Neural cell (in vitro differentiated cells): Measurements from ENCODE around the gene KIF5C. TPM values are rescaled to one million over a fixed set of nuclear protein-coding genes. Genes with fewer than 3 reads are reported as not detected.

ENCODE experiments used
- H2AFZ ChIP-seq: fragments of 200-600, 300-800 bp; sonication (generic), shearing (Covaris generic); 2 replicates; pipeline ENCODE4 v1.6.0; 2014; ENCODE audit warnings: low read depth, mild to moderate bottlenecking, antibody characterized with exemption, low read length, moderate library complexity
- H3F3A ChIP-seq: fragments of 200-600 bp; shearing (Covaris generic); 2 replicates; pipeline ENCODE4 v1.6.1; 2016; ENCODE audit warnings: mild to moderate bottlenecking, moderate library complexity, mixed read lengths, antibody characterized with exemption, low read length; ENCODE audit not compliant: insufficient read depth, poor library complexity, severe bottlenecking
- H3K27ac ChIP-seq: fragments of 200-600, 300-800 bp; sonication (generic), shearing (Covaris generic); 2 replicates; pipeline ENCODE4 v1.5.1; 2014; ENCODE audit warnings: mild to moderate bottlenecking, low read length, moderate library complexity
- H3K27me3 ChIP-seq: fragments of 300-800, 200-600 bp; sonication (generic), shearing (Covaris generic); 2 replicates; pipeline ENCODE4 v1.6.0; 2014; ENCODE audit warnings: mild to moderate bottlenecking, low read depth, low read length, moderate library complexity; ENCODE audit not compliant: insufficient read depth
- H3K36me3 ChIP-seq: fragments of 300-800, 200-600 bp; sonication (generic), shearing (Covaris generic); 2 replicates; pipeline ENCODE4 v1.5.1; 2014; ENCODE audit warnings: mild to moderate bottlenecking, antibody characterized with exemption, low read length, moderate library complexity; ENCODE audit not compliant: insufficient read depth
- H3K4me2 ChIP-seq: fragments of 300-800, 200-600 bp; sonication (generic), shearing (Covaris generic); 2 replicates; pipeline ENCODE4 v1.6.0; 2014; ENCODE audit warnings: mild to moderate bottlenecking, low read length
- H3K4me3 ChIP-seq: fragments of 300-800, 200-600 bp; sonication (generic), shearing (Covaris generic); 2 replicates; pipeline ENCODE4 v1.5.1; 2014; ENCODE audit warnings: mild to moderate bottlenecking, low read length, moderate library complexity
- H3K79me2 ChIP-seq: fragments of 200-600 bp; shearing (Covaris generic); replicated peaks from 2 replicates; pipeline ENCODE4 v1.6.0; 2014; ENCODE audit warnings: mild to moderate bottlenecking, low read length, moderate library complexity; ENCODE audit not compliant: insufficient read depth
- H3K9ac ChIP-seq: fragments of 300-800, 200-600 bp; sonication (generic), shearing (Covaris generic); 2 replicates; pipeline ENCODE4 v1.6.1; 2016; ENCODE audit warnings: mild to moderate bottlenecking, low read length, mixed read lengths
- H3K9me2 ChIP-seq: fragments of 200-600 bp; shearing (Covaris generic); 2 replicates; pipeline ENCODE4 v1.6.1; 2016; ENCODE audit warnings: mild to moderate bottlenecking, low read length, mixed read lengths; ENCODE audit not compliant: insufficient read depth
- H3K9me3 ChIP-seq: fragments of 200-600, 300-800 bp; sonication (generic), shearing (Covaris generic); 2 replicates; pipeline ENCODE4 v1.6.1; 2016; ENCODE audit warnings: mild to moderate bottlenecking, mixed run types, low read length, moderate library complexity, mixed read lengths
- H4K20me1 ChIP-seq: fragments of 200-600 bp; shearing (Covaris generic); 2 replicates; pipeline ENCODE4 v1.6.1; 2016; ENCODE audit warnings: mild to moderate bottlenecking, mixed run types; ENCODE audit not compliant: insufficient read depth
- EP300 ChIP-seq: fragments of 450-650 bp; conservative IDR thresholded peaks from 2 replicates; pipeline ENCODE4 v1.6.1; 2014; ENCODE audit warnings: antibody characterized with exemption, mild to moderate bottlenecking, moderate library complexity; ENCODE audit not compliant: poor library complexity, severe bottlenecking
- EZH2 ChIP-seq: fragments of 200-600, 300-800 bp; shearing (Covaris generic), sonication (generic); IDR thresholded peaks from 2 replicates; pipeline ENCODE4 v1.6.1; 2014; ENCODE audit warnings: antibody characterized with exemption, low read length, borderline replicate concordance, mild to moderate bottlenecking; ENCODE audit not compliant: insufficient read depth, poor library complexity, severe bottlenecking
- MXI1 ChIP-seq: fragments of 450-650 bp; conservative IDR thresholded peaks from 2 replicates; pipeline ENCODE4 v1.6.1; 2014; ENCODE audit warnings: antibody characterized with exemption, mild to moderate bottlenecking; ENCODE audit not compliant: poor library complexity, severe bottlenecking
- POLR2AphosphoS5 ChIP-seq: IDR thresholded peaks from 2 replicates; pipeline ENCODE4 v1.6.1; 2012
- RAD21 ChIP-seq: fragments of 450-650 bp; conservative IDR thresholded peaks from 2 replicates; pipeline ENCODE4 v1.6.1; 2014; ENCODE audit warnings: antibody characterized with exemption, mild to moderate bottlenecking, moderate library complexity
- SMC3 ChIP-seq: fragments of 450-650 bp; conservative IDR thresholded peaks from 2 replicates; pipeline ENCODE4 v1.6.1; 2014; ENCODE audit warnings: antibody characterized with exemption, mild to moderate bottlenecking, moderate library complexity; ENCODE audit not compliant: poor library complexity
- TAF1 ChIP-seq: IDR thresholded peaks from 2 replicates; pipeline ENCODE4 v1.6.1; 2012; ENCODE audit warnings: low read depth
- polyA plus RNA-seq: library from polyadenylated mRNA; depleted of rRNA; stranded (reverse); fragments of >200 nt; gene quantifications from 2 replicates; pipeline ENCODE4 v1.2.3, GENCODE V29; 2014
- TF ChIP-seq, protein P1 (sequence below): IDR thresholded peaks from 2 replicates; pipeline ENCODE4 v1.6.1; 2012; ENCODE audit warnings: borderline replicate concordance
- TF ChIP-seq, protein P2 (sequence below): fragments of 450-650 bp; IDR thresholded peaks from 2 replicates; pipeline ENCODE4 v1.5.1; 2014; ENCODE audit warnings: antibody characterized with exemption, mild to moderate bottlenecking, moderate library complexity; ENCODE audit not compliant: poor library complexity, severe bottlenecking

Gene KIF5C
- polyA plus RNA-seq, 1 donor from 2014 or later: 527 TPM

DNA sequence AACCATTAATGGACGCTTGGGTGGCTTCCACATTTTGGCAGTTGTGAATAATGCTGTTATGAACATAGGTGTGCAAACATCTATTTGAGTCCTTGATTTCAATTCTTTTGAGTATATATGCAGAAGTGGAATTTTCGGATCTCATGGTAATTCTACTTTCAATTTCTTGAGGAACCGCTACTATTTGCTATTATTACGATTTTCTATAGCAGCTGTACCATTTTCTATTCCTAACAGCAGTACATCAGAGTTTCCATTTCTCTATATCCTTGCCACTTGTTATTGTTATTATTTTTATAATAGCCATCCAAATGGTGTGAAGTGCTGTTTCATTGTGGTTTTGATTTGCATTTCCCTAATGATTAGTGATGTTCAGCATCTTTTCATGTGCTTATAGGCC lies 69.5 kb downstream of the KIF5C start:
- Histone ChIP-seq H3K9me3 (peaks cover 6% of the 10 kb centered on the region), H3K9ac (no peak overlapping the region), H4K20me1 (peaks cover 3% of the 10 kb centered on the region), H3K4me3 (no peak overlapping the region), H3K79me2 (peaks cover 2% of the 10 kb centered on the region), H3K27me3 (no peaks in the 10 kb centered on the region), H3K9me2 (no peaks in the 10 kb centered on the region), H3K36me3 (peaks cover 35% of the 10 kb centered on the region), H2AFZ (no peak overlapping the region), H3K27ac (no peak overlapping the region), H3K4me2 (no peak overlapping the region), H3F3A (no peaks in the 10 kb centered on the region)
- no peak for TF ChIP-seq EP300
- TF ChIP-seq EZH2: no peak
- TF ChIP-seq, protein P1, sequence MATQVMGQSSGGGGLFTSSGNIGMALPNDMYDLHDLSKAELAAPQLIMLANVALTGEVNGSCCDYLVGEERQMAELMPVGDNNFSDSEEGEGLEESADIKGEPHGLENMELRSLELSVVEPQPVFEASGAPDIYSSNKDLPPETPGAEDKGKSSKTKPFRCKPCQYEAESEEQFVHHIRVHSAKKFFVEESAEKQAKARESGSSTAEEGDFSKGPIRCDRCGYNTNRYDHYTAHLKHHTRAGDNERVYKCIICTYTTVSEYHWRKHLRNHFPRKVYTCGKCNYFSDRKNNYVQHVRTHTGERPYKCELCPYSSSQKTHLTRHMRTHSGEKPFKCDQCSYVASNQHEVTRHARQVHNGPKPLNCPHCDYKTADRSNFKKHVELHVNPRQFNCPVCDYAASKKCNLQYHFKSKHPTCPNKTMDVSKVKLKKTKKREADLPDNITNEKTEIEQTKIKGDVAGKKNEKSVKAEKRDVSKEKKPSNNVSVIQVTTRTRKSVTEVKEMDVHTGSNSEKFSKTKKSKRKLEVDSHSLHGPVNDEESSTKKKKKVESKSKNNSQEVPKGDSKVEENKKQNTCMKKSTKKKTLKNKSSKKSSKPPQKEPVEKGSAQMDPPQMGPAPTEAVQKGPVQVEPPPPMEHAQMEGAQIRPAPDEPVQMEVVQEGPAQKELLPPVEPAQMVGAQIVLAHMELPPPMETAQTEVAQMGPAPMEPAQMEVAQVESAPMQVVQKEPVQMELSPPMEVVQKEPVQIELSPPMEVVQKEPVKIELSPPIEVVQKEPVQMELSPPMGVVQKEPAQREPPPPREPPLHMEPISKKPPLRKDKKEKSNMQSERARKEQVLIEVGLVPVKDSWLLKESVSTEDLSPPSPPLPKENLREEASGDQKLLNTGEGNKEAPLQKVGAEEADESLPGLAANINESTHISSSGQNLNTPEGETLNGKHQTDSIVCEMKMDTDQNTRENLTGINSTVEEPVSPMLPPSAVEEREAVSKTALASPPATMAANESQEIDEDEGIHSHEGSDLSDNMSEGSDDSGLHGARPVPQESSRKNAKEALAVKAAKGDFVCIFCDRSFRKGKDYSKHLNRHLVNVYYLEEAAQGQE: no peak
- no peak for TF ChIP-seq TAF1
- TF ChIP-seq RAD21: no peak
- TF ChIP-seq POLR2AphosphoS5: no peak
- no peak for TF ChIP-seq MXI1
- no peak for TF ChIP-seq SMC3
- TF ChIP-seq, protein P2, sequence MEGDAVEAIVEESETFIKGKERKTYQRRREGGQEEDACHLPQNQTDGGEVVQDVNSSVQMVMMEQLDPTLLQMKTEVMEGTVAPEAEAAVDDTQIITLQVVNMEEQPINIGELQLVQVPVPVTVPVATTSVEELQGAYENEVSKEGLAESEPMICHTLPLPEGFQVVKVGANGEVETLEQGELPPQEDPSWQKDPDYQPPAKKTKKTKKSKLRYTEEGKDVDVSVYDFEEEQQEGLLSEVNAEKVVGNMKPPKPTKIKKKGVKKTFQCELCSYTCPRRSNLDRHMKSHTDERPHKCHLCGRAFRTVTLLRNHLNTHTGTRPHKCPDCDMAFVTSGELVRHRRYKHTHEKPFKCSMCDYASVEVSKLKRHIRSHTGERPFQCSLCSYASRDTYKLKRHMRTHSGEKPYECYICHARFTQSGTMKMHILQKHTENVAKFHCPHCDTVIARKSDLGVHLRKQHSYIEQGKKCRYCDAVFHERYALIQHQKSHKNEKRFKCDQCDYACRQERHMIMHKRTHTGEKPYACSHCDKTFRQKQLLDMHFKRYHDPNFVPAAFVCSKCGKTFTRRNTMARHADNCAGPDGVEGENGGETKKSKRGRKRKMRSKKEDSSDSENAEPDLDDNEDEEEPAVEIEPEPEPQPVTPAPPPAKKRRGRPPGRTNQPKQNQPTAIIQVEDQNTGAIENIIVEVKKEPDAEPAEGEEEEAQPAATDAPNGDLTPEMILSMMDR: no peak

DNA sequence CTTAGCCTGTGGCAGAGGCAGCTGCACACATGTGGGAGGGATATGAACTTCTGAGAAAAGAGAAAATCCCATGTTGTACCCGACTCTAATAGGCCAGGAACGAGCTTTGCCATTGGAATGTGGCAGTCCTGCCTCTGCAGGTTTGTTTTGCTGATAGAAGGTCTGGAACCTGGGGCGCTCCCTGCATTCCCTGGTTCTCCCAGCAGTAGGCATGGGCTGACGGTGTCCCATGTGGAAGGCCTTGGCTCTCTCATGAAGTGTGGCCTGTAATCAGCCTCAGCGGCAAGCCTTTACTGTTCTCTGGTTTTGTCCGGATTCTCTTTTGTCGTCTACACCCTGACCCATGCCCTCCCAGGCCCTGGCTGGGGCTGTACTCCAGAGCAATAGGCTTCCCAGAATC lies 72.3 kb downstream of the KIF5C start:
- H4K20me1 ChIP-seq: peaks cover 3% of the 10 kb centered on the region
- H3K36me3 ChIP-seq: peaks cover 38% of the 10 kb centered on the region
- no peaks in the 10 kb centered on the region for H3K27me3 ChIP-seq
- no peak overlapping the region for H3K9ac ChIP-seq
- no peak for TF ChIP-seq MXI1
- TF ChIP-seq EP300: no peak
- TF ChIP-seq POLR2AphosphoS5: no peak
- TF ChIP-seq, protein P2: no peak
- TF ChIP-seq, protein P1: no peak
- no peak for TF ChIP-seq EZH2
- no peak for TF ChIP-seq TAF1
- TF ChIP-seq SMC3: no peak
- TF ChIP-seq RAD21: no peak
- H3K4me2 ChIP-seq: no peak overlapping the region
- H3K4me3 ChIP-seq: no peak overlapping the region
- H2AFZ ChIP-seq: no peak overlapping the region
- no peaks in the 10 kb centered on the region for H3F3A ChIP-seq
- H3K9me3 ChIP-seq: peaks cover 6% of the 10 kb centered on the region
- H3K79me2 ChIP-seq: peaks cover 2% of the 10 kb centered on the region
- no peaks in the 10 kb centered on the region for H3K9me2 ChIP-seq
- no peak overlapping the region for H3K27ac ChIP-seq
